CD4-positive, alpha-beta T cell treated with Interleukin-4 for 1 hour (primary cell): ENCODE results near the gene GHR.
"Not testable (repeated sequence)": the region's sequence is repeated elsewhere in the genome, so short reads cannot be mapped to it uniquely, and the experiment has no call there.

ENCODE experiments used
- DNase-seq, 2 donors: peaks; one replicate each; pipeline ENCODE4 v3.0.0-alpha.2; 2020 to 2022

Gene GHR

DNA sequence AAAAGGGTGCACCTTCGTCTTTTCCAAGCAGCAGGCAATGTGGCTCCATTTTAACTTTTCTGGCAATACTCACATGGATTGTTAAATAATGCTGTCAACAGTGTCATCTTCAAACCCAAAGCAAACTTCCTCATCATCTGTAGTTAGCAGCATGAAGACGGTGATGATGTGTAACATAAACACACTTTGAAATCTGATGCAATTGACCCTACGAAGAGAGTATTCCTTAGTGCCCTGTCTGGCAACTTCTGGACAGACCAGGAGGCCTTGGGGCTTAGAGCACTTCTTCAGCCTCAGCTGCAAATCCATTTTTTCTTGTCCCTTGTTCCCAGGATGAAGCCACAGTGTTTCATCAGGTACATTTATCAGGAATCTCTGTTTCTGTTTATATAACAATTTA, 149.1 kb downstream of the GHR start:
- no peak for DNase-seq

DNA sequence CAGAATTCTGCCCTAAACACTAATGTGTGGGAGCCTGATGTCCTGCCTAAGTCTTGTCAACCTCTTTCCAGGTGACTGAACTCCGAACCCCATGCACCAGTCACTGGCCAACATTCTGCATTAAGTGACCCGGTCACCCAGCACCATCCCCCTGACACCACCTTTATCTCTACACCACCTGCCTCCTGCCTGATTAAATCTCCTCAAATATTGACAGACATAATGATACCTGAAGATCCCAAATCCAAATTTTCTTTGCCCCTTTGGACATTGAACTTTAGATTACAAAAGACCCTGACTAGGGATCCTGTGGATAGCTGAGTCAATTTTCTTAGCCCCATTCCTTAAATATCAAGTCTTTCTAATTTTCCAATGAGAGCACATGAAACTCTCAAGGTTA, 150.1 kb downstream of the GHR start:
- DNase-seq = no peak

DNA sequence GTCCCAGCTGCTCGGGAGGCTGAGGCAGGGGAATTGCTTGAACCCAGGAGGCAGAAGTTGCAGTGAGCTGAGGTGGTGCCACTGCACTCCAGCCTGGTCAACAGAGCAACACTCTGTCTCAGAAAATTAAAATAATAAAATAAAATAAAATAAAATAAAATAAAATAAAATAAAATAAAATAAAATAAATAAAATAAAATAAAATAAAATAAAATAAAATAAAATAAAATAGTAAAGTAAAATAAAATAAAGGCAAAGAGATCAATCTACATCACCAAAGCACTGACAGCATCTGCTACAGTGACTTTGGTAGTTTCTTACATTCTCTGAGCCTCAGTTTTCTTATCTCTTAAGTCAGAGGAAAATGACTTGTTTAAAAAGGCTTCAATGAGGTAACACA, 152.7 kb downstream of the GHR start:
- not testable (repeated sequence) for DNase-seq

DNA sequence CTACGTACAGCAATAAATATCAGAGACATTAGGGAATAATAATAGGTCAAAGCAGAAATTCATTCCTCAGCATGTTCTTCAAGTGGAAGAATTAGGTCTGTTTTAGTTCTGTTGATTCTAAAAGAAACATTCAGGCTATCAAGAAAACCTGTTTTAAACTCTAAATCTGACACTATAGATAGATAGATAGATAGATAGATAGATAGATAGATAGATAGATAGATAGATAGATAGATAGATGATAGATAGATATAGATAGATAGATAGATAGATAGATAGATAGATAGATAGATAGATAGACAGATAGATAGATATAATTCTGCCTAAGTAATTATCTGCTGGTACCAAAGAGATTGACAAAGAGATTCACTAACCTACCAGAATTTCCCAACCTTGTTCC, 155.7 kb downstream of the GHR start:
- DNase-seq = not testable (repeated sequence)

DNA sequence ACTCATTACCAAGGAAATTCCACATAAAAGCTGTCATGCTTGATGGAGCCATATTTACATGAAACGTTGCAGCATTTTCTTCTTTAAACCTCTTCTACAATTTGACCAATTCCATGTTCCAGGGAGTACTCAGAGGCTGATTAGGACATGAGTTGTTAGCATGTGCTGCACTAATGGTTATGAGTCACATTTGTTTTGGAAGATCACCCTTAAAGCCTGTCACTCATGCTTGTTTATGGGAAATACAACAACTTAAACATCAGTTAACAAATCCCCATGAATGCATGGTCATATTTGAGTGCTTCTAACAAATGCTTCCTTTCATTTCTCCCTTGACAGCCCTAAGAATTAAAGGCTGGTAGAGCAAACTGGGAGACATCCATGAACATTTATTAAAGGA, 156.1 kb downstream of the GHR start:
- no peak for DNase-seq

DNA sequence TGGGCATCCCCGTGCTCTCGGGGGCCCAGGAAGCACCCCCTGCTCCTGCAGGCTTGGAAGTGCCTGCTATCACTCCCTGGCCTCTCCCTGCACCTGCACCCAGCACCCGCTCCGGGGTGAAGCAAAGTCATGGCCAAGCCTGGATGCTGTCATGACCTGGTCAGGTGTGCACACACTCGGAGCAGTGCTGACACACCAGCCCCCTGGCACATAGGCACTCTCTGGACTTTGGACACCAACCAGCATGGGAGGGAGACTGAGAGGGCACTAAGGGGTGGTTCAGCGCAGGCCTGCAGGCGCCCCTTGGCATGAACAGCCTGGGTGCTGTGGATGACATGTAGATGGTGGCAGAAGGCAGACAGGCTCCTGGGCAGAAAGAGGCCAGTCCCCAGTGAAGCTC, 158.6 kb downstream of the GHR start:
- DNase-seq = no peak

DNA sequence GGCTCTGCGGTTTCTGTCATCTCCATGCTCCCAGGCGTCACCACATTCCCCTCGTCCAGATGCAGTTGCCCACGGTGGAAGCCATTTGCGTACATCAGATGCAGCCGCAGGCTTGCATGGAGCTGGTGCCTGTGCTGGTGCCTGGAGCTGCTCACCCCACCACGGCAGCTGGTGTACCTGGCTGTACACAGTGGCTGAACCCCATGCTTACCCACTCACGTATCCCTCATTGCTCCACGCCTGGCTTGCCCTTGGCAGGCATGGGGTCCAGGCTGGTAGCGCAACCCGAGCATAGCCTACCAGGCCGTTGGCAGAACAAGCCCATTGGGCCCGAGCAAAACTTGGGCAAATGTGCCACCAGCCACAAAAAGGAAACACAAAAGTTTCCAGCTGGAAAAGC, 159.5 kb downstream of the GHR start:
- DNase-seq = no peak

DNA sequence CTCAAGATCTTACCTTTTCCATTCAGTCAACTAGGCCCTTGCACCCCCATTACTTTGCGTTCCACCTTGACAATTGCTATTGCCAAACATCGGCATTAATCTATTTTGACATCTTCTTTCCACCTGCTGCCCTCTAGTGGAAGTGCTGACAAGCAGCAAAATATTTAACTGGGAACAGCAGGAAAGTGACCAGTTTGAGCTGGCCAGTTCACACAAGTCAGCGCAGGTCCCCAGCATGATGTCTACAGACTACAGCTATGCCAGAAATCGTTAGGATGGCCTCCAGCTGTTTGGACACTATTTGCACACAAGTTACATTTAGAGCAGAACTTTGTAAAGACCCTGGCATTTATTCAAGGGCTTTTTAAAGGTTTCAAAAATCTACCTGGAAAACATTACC, 160.1 kb downstream of the GHR start:
- peak; percentile 24 to 44 for DNase-seq

DNA sequence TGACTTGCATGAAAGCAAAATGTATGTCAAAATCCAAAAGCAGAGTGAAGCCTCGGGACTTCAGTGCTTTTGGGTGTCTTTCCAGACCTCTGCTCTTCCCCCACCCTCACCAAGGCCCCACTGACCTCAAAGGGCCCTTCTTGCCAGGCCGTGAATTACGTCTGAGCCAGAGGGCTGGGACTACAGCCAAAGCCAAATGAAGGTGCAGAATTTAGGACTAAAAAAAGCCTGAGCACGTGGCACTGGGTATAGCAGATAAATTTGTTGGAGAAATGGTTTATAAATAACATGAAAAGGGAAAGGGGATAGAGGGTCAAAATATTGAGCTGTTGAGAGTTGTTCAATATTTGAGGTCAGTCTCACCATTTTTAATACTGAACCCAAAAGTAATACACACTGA, 163.4 kb downstream of the GHR start:
- no peak for DNase-seq

DNA sequence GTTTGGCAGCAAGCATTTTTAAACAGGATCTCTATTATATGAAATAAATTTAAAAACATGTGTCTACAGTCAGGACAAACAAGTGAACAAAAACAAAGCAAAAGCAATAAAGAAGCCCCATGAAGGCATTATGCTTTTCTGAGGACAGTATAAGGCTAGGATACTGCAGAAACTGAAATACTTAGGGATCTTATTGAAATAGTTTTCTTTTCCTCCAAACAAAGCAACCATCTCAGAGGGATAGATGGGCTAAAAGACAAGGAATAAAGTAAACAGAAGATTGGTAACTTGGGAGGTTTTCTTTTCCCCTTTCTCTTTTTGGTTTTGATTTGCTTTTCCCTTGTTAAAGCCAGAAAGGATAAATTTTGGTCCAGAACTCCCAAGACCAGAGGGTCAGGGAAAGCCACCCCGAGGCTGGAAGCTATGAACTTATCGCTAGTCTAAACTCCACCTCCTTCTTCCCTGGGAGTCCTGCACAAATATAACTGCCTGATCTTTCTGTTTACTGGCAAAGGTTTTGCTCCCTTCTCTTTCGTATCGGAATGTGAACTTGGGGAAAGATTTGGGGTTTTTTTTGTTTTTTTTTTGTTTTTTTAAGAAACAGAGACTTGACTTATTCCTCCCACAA, 164.0 kb downstream of the GHR start:
- no peak for DNase-seq

DNA sequence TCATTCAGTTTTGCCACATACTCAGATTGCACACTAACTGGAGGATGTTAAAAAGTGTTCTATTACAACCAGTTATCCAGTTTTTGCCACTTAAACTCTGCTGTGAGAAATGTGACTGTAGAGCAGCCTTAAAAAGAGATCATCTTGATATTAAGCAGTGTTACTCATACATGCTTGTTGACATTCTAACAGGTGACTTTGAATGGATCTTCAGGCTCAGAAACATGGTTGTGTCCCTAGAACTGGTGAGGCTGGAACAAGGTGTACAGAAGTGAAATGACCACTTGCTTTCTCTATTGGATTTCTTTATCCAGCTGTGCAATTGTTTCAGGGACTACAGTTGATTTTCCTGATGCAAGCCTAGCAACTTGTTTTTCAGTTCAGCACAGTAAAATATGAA, 167.3 kb downstream of the GHR start:
- DNase-seq = no peak

DNA sequence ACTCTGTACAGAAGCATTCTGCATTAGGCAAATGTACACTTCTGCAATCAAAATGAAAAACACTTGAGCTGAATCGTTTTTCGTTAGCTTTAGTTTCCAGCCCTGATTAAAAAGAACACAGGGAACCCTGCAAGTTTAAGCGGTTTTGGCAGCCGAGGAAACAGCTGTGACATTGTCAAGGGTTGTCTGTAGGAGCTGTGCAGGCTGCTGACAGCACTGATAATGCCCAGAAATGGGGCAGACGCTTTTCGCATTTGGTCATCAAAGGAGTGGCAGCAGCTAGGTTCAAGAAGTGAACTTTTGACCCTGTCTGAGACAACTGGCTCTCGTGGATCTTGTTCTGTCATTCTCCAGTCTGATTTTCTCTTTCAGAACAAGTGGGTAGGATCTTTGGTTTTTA, 167.8 kb downstream of the GHR start:
- DNase-seq = no peak

DNA sequence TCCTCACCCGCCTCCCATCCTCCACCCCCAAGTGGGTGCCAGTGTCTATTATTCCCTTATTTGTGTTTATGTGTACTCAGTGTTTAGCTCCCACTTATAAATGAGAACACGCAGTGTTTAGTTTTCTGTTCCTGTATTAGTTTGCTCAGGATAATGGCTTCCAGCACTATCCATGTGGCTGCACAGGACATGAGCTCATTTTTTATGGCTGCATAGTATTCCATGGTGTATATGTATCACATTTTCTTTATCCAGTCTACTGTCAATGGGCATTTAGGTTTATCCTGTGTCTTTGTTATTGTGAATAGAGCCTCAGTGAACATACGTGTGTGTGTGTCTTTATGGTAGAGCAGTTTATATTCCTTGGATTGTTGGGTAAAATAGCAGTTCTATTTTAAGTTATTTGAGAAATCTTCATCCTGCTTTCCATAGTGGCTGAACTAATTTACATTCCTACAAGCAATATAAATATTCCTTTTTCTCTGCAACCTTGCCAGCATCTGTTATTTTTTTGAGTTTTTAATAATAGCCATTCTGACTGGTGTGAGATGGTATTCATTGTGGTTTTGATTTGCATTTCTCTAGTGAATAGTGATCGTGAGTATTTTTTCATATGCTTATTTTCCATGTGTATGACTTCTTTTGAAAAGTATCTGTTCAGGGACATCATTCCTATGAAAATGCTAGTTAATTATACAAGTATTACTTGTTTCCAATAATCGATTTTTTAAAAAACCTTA, 169.3 kb downstream of the GHR start:
- DNase-seq = no peak

DNA sequence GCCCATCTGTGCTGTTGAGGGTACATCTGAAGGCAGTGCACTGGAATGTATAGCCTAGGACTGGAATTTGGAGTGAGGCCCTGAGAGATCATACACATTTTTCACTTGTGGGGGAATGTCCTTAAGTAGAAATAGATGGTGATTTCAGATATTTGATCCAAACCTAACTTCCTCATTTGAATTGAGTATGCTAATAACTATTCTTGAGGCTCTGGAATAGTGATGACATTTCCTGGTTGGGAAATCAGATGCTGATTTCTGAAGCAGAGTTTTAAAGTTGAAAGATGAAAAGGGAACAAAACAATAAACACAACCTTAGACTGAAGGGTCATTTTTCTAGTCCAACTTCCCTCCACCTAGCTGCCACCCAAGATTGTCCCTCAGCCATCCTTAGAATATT, 170.4 kb downstream of the GHR start:
- DNase-seq = no peak

DNA sequence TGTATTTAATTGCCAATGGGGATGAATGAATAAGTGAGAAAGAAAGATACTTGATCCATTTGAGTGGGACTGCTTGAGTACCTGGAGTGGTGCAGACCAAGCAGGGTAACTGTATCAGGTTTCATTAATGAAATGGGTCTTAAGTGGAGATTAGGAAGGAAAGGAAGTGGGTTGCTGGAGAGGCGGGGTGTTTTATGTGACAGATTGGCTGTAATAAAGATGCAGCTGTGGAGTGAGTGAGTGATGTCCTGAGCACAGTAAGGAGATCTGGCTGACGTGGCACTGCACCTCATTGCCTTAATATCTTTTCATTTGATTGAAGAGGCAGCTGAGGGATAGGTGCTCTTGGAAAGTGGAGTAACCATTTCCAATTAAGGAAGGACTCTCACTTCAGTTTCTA, 172.4 kb downstream of the GHR start:
- no peak for DNase-seq

DNA sequence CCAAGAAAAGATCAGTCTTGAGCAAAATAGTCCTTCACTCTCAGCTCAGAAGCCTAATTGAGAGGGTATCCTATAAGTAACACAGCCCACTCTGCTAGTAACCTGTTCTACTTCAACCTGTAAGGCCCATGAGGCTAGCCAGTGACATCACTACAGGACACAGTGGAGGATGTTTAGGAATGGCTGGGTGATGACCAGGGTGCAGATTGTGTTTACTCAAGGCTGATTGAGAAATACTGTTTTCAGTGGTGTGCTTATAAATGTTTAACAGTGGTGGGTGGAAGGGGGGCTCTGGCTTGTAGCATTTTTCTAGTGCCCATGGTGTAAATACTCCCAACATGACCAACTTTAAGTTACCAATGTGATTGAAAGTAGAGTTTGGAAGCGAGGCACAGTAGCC, 173.6 kb downstream of the GHR start:
- DNase-seq = no peak

DNA sequence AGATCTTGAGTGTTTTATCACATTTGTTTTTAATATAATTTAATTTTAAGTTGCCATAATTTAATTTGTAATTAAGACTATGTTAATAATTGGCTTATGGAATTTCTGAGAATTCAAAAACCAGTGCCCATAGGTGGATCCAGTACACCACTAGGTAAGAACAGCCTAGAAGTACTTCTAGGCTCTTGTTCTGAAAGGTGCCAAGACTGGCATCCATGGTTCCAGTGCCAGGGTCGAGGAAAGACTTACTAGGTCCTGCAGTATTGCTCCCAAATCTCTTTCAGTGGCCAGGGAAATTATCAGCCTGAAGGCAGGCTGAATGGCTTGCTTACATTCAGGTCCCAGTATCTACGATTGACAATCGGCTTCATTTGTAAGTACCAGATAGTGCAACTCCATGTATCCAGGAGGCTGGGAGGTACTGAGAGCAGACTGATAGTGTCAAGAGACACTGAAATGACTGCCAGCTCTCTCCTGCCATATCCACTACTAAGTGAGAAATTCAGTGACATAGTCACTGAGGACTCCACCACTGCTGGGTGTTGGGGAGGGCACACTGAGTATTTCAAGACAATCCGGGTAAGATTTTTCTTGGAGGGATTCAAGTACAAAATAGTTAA, 174.2 kb downstream of the GHR start:
- no peak for DNase-seq

DNA sequence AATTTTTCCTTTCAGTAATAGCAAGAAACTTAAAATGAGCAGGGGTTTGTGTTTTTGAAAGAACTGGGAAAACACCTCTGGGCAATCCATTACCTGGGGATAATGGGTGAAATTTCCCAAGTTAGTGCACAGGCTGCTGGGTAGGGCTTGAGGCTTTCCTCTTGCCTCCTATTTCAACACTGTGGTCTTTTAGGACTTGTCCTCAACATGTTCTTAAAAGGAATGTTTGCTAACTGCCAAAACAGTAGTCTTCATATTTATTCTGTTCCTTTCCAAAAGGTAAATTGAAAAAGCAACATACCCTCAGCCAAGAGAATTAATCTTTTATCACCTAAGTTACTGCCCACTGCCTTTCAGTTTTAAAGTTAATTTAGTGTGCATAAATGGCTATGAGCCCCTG, 175.1 kb downstream of the GHR start:
- no peak for DNase-seq

DNA sequence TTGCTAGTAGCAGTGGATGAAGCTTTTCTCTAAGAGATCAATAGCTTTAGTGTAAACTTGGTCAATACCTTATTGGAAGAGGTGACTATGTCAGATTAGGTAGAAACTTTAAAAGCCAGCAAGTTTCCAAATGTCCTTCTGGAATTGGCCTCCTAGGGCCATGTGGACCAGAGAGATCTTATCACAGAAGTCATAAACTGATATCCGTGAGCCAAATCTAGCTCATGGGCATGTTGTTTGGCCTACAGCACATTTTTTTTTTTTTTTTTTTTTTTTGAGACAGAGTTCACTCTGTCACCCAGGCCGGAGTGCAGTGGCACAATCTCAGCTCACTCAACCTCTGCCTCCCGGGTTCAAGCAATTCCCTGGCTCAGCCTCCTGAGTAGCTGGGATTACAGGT, 175.9 kb downstream of the GHR start:
- DNase-seq = no peak

DNA sequence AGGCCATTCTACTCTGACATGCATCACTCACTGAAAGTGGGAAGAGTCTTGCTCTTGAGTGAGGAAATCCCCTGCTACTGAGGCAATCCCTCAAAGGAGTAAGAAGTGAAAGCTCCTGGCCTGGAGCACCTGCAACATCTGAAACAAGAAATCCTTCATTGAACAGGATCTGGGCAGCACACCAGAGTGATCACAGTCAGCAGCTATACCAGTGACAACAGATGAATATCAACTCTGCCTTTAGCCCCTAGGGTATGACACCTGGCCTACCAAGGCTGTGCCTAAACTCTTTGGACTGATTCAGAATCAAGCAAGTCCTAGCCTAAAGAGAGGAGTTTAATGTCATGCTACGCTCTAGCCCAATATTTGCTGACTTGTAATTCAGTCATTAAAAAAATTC, 177.2 kb downstream of the GHR start:
- DNase-seq = no peak

DNA sequence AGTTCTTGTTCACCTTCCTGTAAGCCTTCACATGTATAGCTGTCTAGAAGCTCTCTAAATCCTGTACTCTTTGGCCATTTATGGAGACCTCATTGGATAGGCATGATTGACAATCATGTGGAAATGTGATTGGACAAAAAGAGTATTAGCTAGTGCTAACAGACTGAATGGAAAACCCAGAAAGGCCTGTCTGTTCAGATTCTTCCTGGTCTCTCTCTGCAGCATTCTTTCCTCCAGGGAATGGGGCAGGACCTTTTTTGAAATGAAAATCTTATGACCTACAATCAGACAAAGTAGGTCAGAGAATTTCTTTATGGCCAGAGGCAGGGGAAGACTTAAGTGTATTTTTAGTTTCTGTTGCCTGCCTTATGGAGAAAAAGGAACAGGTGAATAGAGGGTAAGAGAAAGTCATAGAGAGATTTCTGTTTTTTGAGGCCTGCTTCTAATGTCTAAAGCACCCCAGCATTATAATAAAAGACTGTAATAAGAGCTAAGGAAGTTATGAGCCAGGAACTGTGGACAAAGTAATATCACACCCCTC, 181.0 kb downstream of the GHR start:
- no peak for DNase-seq

DNA sequence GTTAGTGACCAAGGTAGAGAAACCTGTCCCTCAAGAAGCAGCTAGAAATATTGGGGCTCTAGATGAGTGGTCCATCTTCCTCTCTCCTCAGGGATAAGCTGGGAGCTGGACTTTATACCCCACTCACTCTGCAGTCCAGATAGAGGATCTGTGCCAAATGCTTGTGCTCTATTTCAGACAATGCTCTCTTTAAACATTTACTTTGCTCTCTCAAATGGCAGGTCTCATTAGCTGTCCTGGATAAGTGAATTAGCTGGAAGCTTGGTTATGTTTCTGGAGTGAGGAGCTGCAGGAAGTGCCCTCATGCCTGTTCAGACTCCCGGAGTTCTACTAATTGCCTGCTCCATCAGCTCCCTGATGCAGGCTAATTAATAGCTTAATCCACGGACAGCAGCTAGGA, 182.3 kb downstream of the GHR start:
- no peak for DNase-seq

DNA sequence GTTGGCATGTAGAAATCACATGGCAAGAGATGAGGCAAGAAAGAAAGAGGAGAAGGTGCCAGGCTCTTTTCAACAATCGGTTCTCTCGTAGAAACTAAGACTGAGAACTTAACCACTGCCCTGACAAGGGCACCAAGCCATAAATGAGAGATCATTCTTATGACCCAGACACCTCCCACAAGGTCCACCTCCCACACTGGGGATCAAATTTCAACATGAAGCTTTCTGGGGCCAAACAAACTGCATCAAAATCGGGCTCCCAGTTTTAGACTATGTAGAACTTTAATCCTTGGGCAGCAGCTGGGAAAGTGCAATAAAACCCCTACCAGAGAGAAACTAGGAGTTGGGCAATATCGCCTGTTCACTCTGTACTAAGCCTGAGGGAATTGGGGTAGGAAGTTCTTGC, 183.2 kb downstream of the GHR start:
- DNase-seq = no peak

DNA sequence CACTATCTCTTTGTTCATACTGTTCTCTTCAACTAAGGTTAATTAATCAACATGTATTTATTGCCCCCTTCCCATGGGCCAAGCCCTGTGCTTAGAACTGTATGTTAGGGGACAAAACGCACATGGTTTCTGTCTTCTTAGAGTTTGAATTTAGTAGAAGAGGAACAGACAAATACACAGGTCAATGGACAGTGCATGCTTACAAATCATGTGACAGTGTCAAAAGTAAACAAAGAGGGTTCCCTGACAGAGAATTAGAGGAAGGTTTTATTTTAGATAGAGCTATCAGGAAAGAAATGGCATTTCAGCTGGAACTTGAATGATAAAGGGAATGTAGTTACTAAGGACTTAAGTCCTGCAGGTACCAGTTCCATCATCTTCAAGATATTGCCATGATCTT, 188.2 kb downstream of the GHR start:
- DNase-seq = no peak
